GM12891 (cell line): ENCODE data around the gene WFDC1.
"Not testable (repeated sequence)": the region's sequence is repeated elsewhere in the genome, so short reads cannot be mapped to it uniquely, and the experiment has no call there.

ENCODE experiments used
- DNase-seq: peaks from one replicate; pipeline ENCODE4 v3.0.0; 2011; ENCODE audit warnings: low spot score; ENCODE audit not compliant: insufficient read length
- FAIRE-seq: peaks from 2 replicates; lab custom pipeline; 2011; peaks lifted over from hg19 to GRCh38; lab: Jason Lieb, UNC
- PAX5 ChIP-seq: IDR thresholded peaks from 2 replicates; pipeline ENCODE4 v1.6.1; 2011; ENCODE audit warnings: low read length, moderate library complexity, mild to moderate bottlenecking; ENCODE audit not compliant: insufficient read depth, severe bottlenecking
- POLR2A ChIP-seq: IDR thresholded peaks from 2 replicates; pipeline ENCODE4 v1.6.1; 2011; ENCODE audit warnings: low read depth, low read length, control low read depth
- POLR2AphosphoS5 ChIP-seq: IDR thresholded peaks from 2 replicates; pipeline ENCODE4 v1.6.1; 2011; ENCODE audit warnings: low read depth, low read length, control low read depth
- POU2F2 ChIP-seq: IDR thresholded peaks from 2 replicates; pipeline ENCODE4 v1.6.1; 2011; ENCODE audit warnings: low read depth, mild to moderate bottlenecking, control low read depth, low read length, moderate library complexity
- SPI1 ChIP-seq: IDR thresholded peaks from 2 replicates; pipeline ENCODE4 v1.6.1; 2011; ENCODE audit warnings: low read depth, low read length, control low read depth
- TAF1 ChIP-seq: IDR thresholded peaks from 2 replicates; pipeline ENCODE4 v1.6.1; 2011; ENCODE audit warnings: low read depth, low read length, control low read depth

Gene WFDC1

DNA sequence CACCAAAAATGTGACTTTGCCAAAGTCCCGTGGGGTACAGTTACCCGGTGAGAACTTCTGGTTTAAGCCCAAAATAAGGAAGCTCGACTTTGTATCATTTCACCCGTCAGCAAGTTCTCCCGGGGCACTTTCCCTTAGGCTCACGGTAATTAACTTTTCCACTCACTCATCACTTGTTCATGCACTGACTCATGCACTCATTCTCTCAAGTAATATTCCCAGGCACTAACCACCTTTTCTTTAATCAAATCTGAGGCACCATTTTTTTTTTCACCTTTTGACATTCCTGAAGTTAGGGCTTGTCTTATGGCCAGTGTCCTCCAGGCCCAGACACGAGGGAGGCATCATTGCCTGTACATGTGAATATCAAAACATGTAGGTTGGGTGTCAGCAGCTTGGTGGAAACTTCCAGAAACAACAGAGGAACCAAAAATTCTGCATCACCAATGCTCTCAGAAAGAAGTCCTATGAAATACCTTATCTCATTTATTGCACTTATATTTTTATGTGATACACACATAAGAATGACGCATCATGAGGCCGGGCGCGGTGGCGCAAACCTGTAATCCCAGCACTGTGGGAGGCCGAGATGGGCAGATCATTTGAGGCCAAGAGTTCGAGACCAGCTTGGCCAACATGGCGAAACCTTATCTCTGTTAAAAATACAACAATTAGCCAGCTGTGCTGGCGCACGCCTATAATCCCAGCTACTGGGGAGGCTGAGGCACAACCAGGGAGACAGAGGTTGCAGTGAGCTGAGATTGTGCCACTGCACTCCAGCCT is 37.5 kb downstream of the WFDC1 start:
- DNase-seq (no peak), FAIRE-seq (no peak)
- TF ChIP-seq POLR2A (no peak), POLR2AphosphoS5 (no peak), PAX5 (no peak)

DNA sequence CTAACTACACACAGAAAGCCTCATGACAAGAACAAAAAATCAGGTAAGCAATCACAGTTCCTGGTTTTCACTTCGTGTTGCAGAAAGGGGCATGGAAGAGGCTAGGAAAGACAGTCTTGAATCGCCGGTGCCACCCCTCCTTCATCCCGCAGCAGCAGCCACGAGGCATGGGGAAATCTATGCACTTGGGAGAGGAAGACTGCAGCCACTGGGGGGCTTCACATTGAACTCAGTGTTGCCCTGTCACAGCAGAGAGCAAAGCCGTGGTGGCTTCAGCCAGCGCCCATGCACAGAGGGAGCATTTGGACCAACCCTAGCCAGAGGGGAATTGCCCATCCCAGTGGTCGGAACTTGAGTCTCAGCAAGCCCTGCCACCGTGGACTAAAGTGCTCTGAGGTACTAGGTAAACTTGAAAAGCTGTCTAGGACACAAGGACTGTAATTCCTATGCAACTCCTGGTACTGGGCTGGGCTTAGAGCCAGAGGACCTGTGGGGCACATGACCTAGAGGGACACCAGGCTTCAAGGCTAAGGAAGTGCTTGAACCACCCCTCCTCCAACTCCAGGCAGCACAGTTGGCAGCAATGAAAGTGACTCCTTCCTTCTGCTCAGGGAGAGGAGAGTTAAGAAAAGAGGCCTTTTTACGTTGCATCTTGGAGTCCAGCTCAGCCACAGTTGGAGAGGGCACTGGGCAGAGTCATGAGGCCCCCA is 38.5 kb downstream of the WFDC1 start:
- TF ChIP-seq PAX5 (no peak), POU2F2 (no peak), TAF1 (no peak), POLR2AphosphoS5 (no peak), POLR2A (no peak), SPI1 (no peak)
- DNase-seq (no peak), FAIRE-seq (no peak)

DNA sequence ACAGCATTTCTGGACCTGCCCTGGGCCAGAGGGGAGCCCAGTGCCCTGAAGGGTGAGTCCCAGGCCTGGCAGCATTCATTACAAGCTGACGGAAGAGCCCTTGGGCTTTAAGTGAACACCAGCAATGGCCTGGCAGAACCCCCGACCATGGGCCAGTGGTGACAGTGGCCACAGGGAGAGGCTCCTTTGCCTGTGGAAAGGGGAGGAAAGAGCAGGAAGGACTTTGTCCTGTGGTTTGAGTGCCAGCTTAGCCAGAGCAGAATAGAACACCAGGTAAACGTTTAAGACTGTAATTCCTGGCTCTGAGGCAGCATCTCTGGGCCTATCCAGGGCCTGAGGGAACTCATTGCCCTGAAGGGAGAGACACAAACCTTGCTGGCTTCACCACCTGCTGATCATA is 39.4 kb downstream of the WFDC1 start:
- no peak for DNase-seq
- FAIRE-seq: no peak
- TF ChIP-seq POLR2A: no peak
- TF ChIP-seq POLR2AphosphoS5: no peak
- no peak for TF ChIP-seq TAF1
- no peak for TF ChIP-seq POU2F2
- no peak for TF ChIP-seq SPI1
- TF ChIP-seq PAX5: no peak

DNA sequence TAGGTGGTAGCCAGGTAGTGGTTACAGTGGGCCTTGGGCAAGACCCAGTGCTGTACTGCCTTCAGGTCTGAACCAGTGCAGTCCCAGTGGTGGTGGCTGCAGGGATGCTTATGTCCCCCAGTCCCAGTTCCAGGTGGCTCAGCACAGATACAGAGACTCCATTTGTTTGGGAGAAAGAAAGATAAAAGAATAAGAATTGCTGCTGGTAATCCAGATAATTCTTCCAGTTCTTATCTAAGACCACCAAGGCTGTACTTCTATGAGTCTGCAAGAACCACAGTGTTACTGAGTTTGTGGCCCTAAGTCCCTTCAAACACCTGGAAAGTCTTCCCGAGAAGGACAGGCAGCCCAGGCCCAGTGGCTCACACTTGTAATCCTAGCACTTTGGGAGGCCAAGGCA is 39.8 kb downstream of the WFDC1 start:
- FAIRE-seq (no peak), DNase-seq (no peak)
- TF ChIP-seq POLR2AphosphoS5 (no peak), PAX5 (no peak), POU2F2 (no peak), SPI1 (no peak), POLR2A (no peak), TAF1 (no peak)

DNA sequence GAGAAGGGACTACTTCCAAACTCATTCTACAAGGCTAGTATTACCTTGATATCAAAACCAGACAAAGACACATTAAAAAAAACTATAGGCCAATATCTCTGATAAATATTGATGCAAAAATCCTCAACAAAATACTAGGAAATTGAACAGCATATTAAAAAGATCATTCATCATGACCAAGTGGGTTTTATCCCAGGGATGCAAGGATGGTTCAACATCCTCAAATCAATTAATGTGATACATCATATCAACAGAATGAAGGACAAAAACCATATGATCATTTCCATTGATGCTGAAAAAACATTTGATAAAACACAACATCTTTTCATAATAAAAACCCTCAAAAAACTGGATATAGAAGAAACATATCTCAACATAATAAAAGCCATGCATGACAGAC is 42.6 kb downstream of the WFDC1 start:
- not testable (repeated sequence) for FAIRE-seq, DNase-seq

DNA sequence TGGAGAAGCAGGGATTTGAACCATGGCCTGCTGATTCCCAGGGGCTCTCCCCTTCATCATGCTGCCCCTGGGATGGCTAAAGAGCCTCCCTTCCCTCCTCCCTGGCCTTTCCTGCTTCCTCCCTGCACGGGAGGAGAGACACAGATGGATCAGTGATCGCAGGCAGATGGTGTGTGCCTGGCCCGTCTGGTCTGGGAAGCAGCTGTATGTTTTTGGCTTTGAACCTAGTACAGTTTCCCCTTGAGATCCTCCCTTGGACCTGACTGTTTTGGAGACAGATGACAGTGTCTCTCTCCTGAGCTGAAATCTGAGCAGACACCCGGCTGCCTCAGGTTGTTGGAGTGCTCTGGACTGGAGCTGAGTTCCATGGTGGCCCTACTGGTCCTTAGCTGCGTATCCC is 44.6 kb downstream of the WFDC1 start:
- FAIRE-seq: no peak
- TF ChIP-seq TAF1 (no peak), POLR2AphosphoS5 (no peak), PAX5 (no peak), POU2F2 (no peak), POLR2A (no peak), SPI1 (no peak)

DNA sequence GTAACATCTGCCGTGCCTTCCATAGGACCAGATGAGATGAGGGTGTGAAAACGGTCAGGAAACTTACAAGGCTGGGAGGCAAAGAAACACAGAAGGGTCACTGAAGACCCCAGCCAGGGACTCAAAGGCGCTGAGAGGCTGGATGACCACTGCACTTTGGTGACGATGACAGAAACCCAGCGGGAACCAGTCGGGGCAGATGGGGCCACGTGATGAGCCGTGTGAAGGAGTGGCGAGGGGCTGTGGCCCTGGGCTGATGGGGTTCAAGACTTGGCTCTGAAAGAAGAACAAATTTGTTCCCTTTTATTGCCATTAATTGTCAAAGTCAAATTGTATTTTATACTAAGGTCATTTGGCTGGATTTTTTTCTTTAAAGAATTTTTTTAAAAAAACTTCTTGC is 45.1 kb downstream of the WFDC1 start:
- no peak for DNase-seq
- TF ChIP-seq PAX5: no peak

More for the DNA sequence above, 44.6 kb downstream of the WFDC1 start:
- DNase-seq: no peak

DNA sequence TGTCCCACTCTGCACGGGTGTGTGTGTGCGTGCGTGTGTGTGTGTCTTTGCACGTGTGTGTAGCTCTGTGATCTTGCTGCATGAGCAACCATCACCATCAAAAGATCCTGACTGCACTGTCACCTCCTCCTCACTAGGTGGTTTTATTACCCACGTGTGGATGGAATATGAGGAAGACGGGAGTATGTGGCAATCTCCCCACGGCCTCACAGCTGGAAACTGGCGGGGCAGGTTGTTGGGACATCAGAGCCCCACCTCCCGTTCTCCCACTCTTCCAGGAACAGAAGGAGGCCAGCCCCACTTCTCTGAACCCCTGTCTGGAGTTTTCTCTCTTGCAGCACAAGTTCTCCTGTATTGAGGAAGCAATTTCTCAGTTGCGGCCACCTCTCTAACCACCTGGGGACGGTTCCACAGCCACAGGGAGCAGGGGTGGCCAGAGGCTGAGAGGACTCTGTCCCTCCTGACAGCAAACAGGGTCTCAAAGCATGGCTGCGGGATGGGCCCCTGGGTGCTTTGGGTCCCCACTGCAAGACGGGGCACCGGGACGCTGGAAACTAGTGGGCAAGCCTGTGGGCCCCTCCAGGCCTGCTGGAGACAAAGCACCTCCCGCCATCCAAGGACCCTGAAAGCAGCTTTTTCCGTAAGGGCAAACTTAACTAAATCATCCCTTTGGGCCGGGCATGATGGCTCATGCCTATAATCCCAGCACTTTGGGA is 45.8 kb downstream of the WFDC1 start:
- no peak for DNase-seq

More for the DNA sequence above, 45.1 kb downstream of the WFDC1 start:
- no peak for FAIRE-seq

DNA sequence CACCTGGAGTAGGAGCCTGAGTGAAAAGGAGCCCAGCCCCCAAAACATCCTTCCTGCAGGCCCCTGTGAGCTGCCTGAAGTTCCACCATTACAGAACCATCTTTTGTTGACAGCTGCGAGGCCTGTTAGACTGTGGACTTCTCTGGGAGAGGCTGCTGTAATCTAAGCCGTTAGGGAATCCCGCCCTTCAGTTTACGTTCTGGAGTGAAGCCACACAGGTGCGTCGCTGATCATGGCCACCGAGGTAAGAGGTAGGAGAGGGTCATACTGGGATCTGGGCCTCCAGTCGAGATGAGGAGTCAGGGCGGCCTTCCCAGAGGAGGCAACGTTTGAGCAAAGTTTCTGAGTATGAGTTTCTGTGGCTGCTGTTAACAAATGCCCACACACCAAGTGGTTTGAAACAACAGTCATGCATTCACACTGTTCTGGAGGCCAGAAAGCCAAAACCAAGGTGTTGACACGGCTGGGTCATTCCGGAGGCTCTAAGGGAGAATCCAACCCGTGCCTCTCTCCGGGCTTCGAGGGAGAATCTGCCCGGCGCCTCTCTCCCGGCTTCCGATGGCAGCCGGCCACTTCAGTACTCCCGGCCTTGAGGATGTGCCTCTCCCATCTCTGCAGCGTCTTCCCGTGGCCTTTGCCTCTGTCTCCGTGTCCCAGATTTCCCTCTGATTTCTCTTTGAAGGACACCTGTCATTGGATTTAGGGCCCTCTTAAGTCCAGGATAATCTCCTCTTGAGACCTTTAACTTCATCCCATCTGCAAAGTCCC is 47.0 kb downstream of the WFDC1 start:
- FAIRE-seq: no peak
- TF ChIP-seq POU2F2 (no peak), POLR2AphosphoS5 (no peak), POLR2A (no peak), PAX5 (no peak), TAF1 (no peak), SPI1 (no peak)
- no peak for DNase-seq

More for the DNA sequence above, 45.8 kb downstream of the WFDC1 start:
- no peak for TF ChIP-seq POLR2A
- no peak for TF ChIP-seq SPI1
- no peak for TF ChIP-seq POU2F2
- no peak for TF ChIP-seq POLR2AphosphoS5
- no peak for TF ChIP-seq PAX5
- TF ChIP-seq TAF1: no peak
- no peak for FAIRE-seq

DNA sequence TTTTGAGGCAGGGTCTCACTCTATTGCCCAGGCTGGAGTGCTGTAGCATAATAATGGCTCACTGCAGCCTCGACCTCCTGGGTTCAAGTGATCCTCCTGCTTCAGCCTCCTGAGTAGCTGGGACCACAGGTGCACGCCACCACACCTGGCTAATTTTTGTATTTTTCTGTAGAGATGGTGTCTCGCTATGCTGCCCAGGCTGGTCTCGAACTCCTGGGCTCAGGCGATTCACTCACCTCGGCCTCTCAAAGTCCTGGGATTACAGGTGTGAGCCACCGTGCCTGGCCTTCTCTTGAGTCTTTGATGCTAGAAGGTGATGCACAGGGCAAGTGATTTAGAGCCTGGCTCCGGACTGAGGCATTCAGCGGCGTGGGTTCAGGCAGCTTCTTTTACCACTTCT is 49.1 kb downstream of the WFDC1 start:
- not testable (repeated sequence) for FAIRE-seq, DNase-seq

DNA sequence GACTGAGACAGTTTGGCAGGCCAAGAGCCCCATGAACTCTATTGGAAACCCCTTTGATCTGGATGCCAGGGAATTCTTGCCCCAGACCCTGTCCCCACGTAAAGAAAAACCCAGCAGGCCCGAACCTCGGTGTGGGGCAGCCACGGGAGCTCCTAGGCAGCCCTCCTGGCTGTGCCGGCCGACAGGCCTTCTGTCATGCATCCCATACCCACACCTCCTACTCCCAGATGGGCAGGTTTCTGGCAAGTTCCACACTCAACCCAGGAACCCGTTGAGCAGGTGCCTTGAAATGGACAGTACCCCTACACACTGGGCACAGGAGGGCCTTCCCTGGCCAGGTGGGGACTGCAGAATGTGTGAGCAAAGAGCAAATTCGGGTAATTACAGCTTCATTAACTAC is 50.1 kb downstream of the WFDC1 start:
- DNase-seq (no peak), FAIRE-seq (no peak)
- no peak for TF ChIP-seq POU2F2
- TF ChIP-seq PAX5: no peak
- no peak for TF ChIP-seq POLR2AphosphoS5
- TF ChIP-seq POLR2A: no peak
- no peak for TF ChIP-seq TAF1
